Cortex of kidney (tissue), 1 donor: ENCODE results near the gene TLR4.

Source experiments
- DNase-seq: peaks from one replicate; lab custom pipeline; 2025; lab: John Stamatoyannopoulos, UW

TLR4 gene

GRCh38 chr9:117744856-117745389 is 40.7 kb downstream of the TLR4 start:
- DNase-seq = no peak

DNA sequence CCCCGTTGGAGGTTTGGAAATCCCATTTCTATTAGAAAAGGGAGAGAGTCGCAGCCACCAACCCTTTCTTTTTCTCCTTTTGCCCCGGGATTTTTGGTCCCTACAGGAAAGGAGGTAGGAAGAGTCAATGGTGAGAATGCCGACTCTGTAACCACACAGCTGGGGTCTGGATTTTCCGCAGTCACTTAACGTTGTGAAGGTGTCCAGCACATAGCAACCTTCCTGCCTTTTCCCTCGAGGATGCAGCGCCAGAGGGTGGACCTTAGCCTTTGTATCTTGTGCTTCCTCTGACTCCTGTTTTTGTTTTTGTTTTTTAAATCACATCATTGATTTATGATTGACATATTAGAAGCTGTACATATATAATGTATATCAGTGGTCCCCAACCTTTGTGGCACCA is 41.4 kb downstream of the TLR4 start:
- no peak for DNase-seq

DNA sequence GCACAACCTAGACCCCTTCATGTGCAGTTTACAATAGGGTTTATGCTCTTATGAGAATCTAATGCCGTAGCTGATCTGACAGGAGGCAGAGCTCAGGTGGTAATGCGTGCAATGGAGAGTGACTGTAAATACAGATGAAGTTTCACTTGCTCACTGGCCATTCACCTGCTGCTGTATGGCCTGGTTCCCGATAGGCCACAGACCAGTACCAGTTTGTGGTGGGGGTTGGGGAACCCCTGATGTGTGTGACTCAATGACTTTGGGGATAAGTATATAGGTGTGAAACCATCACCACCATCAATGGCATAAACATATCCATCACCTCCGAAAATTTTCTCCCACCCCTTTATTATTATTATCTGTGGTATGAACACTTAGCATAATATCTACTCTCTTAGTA is 42.1 kb downstream of the TLR4 start:
- no peak for DNase-seq

DNA sequence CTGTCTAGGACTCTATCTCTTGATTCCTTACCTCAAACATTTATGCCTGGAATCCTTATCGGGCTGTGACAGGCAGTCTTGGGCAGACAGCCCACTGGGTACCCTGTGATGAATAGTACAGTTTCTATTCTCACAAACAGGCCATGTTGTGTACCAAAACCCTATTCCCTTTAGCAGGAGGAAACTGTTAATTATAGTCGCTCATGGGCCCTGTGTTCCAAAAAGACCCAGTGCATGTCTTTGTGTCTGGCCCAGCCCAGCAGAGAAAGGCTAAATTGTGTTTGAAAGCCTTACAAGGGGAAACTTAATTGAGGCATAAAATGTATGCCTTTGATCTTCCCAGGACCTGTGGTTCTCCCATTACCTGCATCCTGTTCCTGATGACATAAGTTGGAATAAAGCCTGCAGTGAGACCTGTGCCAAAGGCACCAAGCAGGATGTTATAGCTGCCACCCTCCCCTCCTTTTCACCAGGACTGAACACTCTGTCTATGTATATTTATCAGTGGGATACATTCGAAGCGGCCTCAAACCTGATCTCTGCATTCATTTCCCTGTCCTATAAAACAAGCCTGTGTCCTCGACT is 43.3 kb downstream of the TLR4 start:
- DNase-seq = no peak

- DNase-seq = no peak
Measured at GRCh38 chr9:117750401-117750800, 46.2 kb downstream of the TLR4 start.

- DNase-seq = no peak
Measured at GRCh38 chr9:117752894-117753293, 48.7 kb downstream of the TLR4 start.

- DNase-seq = no peak
Measured at GRCh38 chr9:117757561-117758190, 53.5 kb downstream of the TLR4 start.

DNA sequence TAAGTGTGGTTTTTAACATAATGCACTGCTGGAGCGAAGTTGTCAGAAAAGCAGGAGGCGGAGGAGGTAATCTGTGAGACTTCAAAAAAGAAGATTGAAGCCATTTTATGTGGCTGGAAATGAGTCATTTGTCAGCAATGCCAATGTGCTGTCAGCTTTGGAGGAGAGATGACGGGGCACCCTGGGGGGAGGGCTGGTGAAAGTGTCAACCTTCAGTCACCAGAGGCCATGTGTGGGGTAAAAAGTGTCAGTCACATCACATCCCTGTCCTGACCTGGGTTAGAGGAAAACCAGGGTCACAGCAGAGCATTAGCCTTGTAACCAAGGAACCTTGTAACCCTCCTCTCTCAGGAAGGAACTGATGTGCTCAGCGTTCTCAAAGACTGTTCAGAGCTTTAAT is 59.1 kb downstream of the TLR4 start:
- no peak for DNase-seq

DNA sequence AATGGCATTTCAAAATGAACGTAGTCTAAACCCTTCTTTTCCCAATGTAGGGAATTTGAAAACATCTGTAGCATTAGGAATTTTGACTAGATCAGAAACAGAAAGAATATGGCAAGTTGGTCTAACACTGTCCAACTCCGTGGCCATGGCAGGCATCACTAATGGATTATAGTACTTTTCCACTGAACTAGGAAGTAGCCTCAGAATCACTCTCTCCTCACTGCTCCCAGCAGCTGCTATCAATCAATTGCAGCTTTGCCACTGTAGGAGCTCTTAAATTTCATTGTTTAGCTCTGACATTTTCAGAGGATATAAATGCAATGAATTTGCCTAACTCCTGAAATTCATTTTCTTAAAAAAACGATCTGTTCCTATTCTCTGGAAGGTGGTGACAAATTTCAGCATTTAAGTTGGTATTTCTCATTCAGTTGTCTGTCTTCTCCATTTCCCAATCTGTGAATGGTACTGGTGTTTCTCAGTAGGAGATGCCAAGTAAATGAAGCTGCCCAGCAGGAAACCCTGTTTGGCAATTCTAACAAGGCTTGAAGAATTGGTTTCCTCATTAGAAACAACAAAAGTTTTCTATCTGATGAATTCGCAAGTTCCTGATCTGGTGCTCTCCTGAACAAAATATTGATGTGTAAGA is 64.7 kb downstream of the TLR4 start:
- no peak for DNase-seq

DNA sequence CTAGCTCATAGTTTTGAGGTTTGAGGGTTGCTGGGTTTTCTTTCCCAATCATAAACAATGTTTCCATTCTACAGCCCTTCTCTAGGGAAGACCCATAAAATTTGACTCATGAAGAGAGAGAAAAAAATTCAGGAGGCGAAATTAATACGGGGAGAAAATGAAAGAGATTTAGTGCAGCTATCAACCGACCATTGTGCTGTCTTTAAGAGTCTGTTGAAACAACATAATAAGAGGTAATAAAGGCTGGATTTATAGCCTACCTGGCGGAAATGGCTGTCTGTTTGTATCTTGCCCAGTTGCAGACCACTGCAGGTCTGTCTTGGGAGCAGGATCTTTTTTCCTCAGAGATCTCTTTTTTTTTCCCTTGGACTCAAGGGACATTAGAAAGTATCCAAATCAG is 66.9 kb downstream of the TLR4 start:
- DNase-seq = no peak

- DNase-seq = no peak
Measured at GRCh38 chr9:117772960-117773359, 68.8 kb downstream of the TLR4 start.
